ENCODE measurements around the gene ESRRG.

The ESRRG gene

GRCh38 chr1:216553766-216554165 lies 169.5 kb downstream of the ESRRG start:
- H3K9me3 ChIP-seq, result no peaks in the 10 kb centered on the region
- no peaks in the 10 kb centered on the region for H3K4me1 ChIP-seq
- no peak overlapping the region for H3K27ac ChIP-seq
- intact Hi-C loops (cut with DNase I; ENCODE audit: low total_unique reads), result no loop called here
- no peak for TF ChIP-seq CTCF (IDR thresholded peaks at IDR 0.05)
- DNase-seq, result no peak
- no peak overlapping the region for H3K4me3 ChIP-seq
- no peaks in the 10 kb centered on the region for H3K27me3 ChIP-seq
- no peaks in the 10 kb centered on the region for H3K36me3 ChIP-seq

GRCh38 chr1:216553040-216553439 lies 170.2 kb downstream of the ESRRG start:
- no peaks in the 10 kb centered on the region for H3K36me3 ChIP-seq

GRCh38 chr1:216549796-216550195 lies 173.4 kb downstream of the ESRRG start:
- Histone ChIP-seq H3K36me3 (no peaks in the 10 kb centered on the region), H3K9me3 (no peaks in the 10 kb centered on the region), H3K27me3 (no peaks in the 10 kb centered on the region), H3K4me1 (no peaks in the 10 kb centered on the region), H3K4me3 (no peak overlapping the region), H3K27ac (no peak overlapping the region)
- no peak for DNase-seq
- TF ChIP-seq CTCF (IDR thresholded peaks at IDR 0.05), result no peak
- intact Hi-C loops (cut with DNase I; ENCODE audit: low total_unique reads), result no loop called here

More at GRCh38 chr1:216553040-216553439, 170.2 kb downstream of the ESRRG start:
- Histone ChIP-seq H3K9me3 (no peaks in the 10 kb centered on the region), H3K27me3 (no peaks in the 10 kb centered on the region), H3K4me1 (no peaks in the 10 kb centered on the region), H3K27ac (no peak overlapping the region), H3K4me3 (no peak overlapping the region)
- DNase-seq, result no peak
- intact Hi-C loops (cut with DNase I; ENCODE audit: low total_unique reads), result no loop called here
- TF ChIP-seq CTCF (IDR thresholded peaks at IDR 0.05), result no peak

- intact Hi-C loops (cut with DNase I; ENCODE audit: low total_unique reads), result no loop called here
Measured at GRCh38 chr1:216542741-216543140, 180.5 kb downstream of the ESRRG start.

GRCh38 chr1:216542263-216542662 lies 181.0 kb downstream of the ESRRG start:
- intact Hi-C loops (cut with DNase I; ENCODE audit: low total_unique reads), result no loop called here
- Histone ChIP-seq H3K9me3 (no peaks in the 10 kb centered on the region), H3K27me3 (no peaks in the 10 kb centered on the region), H3K27ac (no peak overlapping the region), H3K4me1 (no peaks in the 10 kb centered on the region), H3K36me3 (no peaks in the 10 kb centered on the region), H3K4me3 (no peak overlapping the region)
- DNase-seq, result no peak
- TF ChIP-seq CTCF (IDR thresholded peaks at IDR 0.05), result no peak

More at GRCh38 chr1:216542741-216543140, 180.5 kb downstream of the ESRRG start:
- no peaks in the 10 kb centered on the region for H3K27me3 ChIP-seq
- TF ChIP-seq CTCF (IDR thresholded peaks at IDR 0.05), result no peak
- H3K27ac ChIP-seq, result no peak overlapping the region
- H3K36me3 ChIP-seq, result no peaks in the 10 kb centered on the region
- H3K4me1 ChIP-seq, result no peaks in the 10 kb centered on the region
- H3K4me3 ChIP-seq, result no peak overlapping the region
- no peaks in the 10 kb centered on the region for H3K9me3 ChIP-seq
- no peak for DNase-seq

- H3K9me3 ChIP-seq, result no peaks in the 10 kb centered on the region
- no peak for DNase-seq
- no peak overlapping the region for H3K4me3 ChIP-seq
- H3K36me3 ChIP-seq, result no peaks in the 10 kb centered on the region
- no peak overlapping the region for H3K27ac ChIP-seq
- H3K4me1 ChIP-seq, result peaks cover 0 to 8% (median 0%) of the 10 kb centered on the region in 4 donors
- intact Hi-C loops (cut with DNase I; ENCODE audit: low total_unique reads), result no loop called here
- no peaks in the 10 kb centered on the region for H3K27me3 ChIP-seq
- no peak for TF ChIP-seq CTCF (IDR thresholded peaks at IDR 0.05)
Measured at GRCh38 chr1:216535751-216536150, 187.5 kb downstream of the ESRRG start.

Data from tibial artery (tissue), 4 donors.